WI38 (cell line): ENCODE data around the gene PDE2A.

Experiments
- H3K4me3 ChIP-seq: 2 replicates; pipeline ENCODE4 v1.5.1; 2011; ENCODE audit warnings: low read depth, mild to moderate bottlenecking, control low read depth, low read length
- CTCF ChIP-seq: IDR thresholded peaks from 2 replicates; pipeline ENCODE4 v1.5.1; 2012; ENCODE audit warnings: low read depth, mild to moderate bottlenecking, control low read depth, low read length

Gene PDE2A

GRCh38 chr11:72541257-72541974 lies 132.8 kb downstream of the PDE2A start:
- TF ChIP-seq CTCF = no peak
- H3K4me3 ChIP-seq = no peak overlapping the region

GRCh38 chr11:72537051-72537450 lies 137.2 kb downstream of the PDE2A start:
- no peak overlapping the region for H3K4me3 ChIP-seq
- no peak for TF ChIP-seq CTCF

- no peak for TF ChIP-seq CTCF
- no peak overlapping the region for H3K4me3 ChIP-seq
These were observed 139.1 kb downstream of the PDE2A start for GRCh38 chr11:72535194-72535547.

GRCh38 chr11:72534371-72535193 lies 139.6 kb downstream of the PDE2A start:
- no peak for TF ChIP-seq CTCF
- no peak overlapping the region for H3K4me3 ChIP-seq

- no peak for TF ChIP-seq CTCF
- no peak overlapping the region for H3K4me3 ChIP-seq
These were observed 145.2 kb downstream of the PDE2A start for GRCh38 chr11:72529068-72529467.

- no peak for TF ChIP-seq CTCF
- no peak overlapping the region for H3K4me3 ChIP-seq
These were observed 146.1 kb downstream of the PDE2A start for GRCh38 chr11:72528121-72528520.
